Brain microvascular endothelial cell (primary cell): ENCODE measurements around the gene FAM111A.

Source experiments
- DNase-seq: peaks from one replicate; pipeline ENCODE4 v3.0.0-alpha.2; 2020
- H3K27ac ChIP-seq: fragments of 250-450 bp; sonication (Bioruptor Pico); 2 replicates; pipeline ENCODE4 v1.5.1; 2020; ENCODE audit warnings: mild to moderate bottlenecking, moderate library complexity
- H3K27me3 ChIP-seq: fragments of 250-450 bp; sonication (Bioruptor Pico); replicated peaks from 2 replicates; pipeline ENCODE4 v1.5.1; 2020; ENCODE audit warnings: mild to moderate bottlenecking
- H3K36me3 ChIP-seq: fragments of 250-450 bp; sonication (Bioruptor Pico); replicated peaks from 2 replicates; pipeline ENCODE4 v1.5.1; 2020; ENCODE audit warnings: mild to moderate bottlenecking
- H3K4me3 ChIP-seq: 2 replicates; pipeline ENCODE4 v1.5.1; 2011; ENCODE audit warnings: low read depth, mild to moderate bottlenecking, control low read depth, low read length, moderate library complexity
- in situ Hi-C: cut with HindIII; loops from 2 replicates; pipeline ENCODE4 v1.10.0; 2017; ENCODE audit warnings: low sequenced_read_pairs, low pct_ligation_motif_present
- TF ChIP-seq, protein P1 (sequence below): IDR thresholded peaks from 2 replicates; pipeline ENCODE4 v1.5.1; 2011; ENCODE audit warnings: low read depth, mild to moderate bottlenecking, moderate library complexity, low read length, control low read depth, inconsistent platforms; ENCODE audit errors: missing control alignments

The FAM111A gene

DNA sequence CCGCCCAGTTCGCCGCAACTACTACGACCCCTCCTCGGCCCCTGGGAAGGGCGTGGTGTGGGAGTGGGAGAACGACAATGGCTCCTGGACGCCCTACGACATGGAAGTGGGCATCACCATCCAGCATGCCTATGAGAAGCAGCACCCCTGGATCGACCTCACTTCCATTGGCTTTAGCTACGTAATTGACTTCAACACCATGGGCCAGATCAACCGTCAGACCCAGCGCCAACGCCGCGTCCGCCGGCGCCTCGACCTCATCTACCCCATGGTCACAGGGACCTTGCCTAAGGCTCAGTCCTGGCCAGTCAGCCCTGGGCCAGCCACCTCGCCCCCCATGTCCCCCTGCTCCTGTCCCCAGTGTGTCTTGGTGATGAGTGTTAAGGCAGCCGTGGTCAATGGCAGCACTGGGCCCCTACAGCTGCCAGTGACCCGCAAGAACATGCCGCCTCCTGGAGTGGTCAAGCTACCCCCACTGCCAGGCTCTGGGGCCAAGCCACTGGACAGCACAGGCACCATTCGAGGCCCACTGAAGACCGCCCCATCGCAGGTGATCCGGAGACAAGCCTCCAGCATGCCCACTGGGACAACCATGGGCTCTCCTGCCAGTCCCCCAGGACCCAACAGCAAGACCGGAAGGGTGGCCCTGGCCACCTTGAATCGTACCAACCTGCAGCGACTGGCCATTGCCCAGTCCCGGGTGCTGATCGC lies 39.2 kb downstream of the FAM111A start:
- no peaks in the 10 kb centered on the region for H3K36me3 ChIP-seq
- in situ Hi-C loops = no loop called here
- no peaks in the 10 kb centered on the region for H3K27me3 ChIP-seq
- no peak overlapping the region for H3K27ac ChIP-seq
- no peak for DNase-seq
- H3K4me3 ChIP-seq = no peak overlapping the region
- TF ChIP-seq, protein P1, sequence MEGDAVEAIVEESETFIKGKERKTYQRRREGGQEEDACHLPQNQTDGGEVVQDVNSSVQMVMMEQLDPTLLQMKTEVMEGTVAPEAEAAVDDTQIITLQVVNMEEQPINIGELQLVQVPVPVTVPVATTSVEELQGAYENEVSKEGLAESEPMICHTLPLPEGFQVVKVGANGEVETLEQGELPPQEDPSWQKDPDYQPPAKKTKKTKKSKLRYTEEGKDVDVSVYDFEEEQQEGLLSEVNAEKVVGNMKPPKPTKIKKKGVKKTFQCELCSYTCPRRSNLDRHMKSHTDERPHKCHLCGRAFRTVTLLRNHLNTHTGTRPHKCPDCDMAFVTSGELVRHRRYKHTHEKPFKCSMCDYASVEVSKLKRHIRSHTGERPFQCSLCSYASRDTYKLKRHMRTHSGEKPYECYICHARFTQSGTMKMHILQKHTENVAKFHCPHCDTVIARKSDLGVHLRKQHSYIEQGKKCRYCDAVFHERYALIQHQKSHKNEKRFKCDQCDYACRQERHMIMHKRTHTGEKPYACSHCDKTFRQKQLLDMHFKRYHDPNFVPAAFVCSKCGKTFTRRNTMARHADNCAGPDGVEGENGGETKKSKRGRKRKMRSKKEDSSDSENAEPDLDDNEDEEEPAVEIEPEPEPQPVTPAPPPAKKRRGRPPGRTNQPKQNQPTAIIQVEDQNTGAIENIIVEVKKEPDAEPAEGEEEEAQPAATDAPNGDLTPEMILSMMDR = no peak

- Histone ChIP-seq H3K4me3 (no peak overlapping the region), H3K27ac (no peak overlapping the region), H3K36me3 (no peaks in the 10 kb centered on the region), H3K27me3 (no peaks in the 10 kb centered on the region)
- in situ Hi-C loops = no loop called here
- DNase-seq = no peak
- TF ChIP-seq, protein P1 = peak; percentile 34
Measured at GRCh38 chr11:59182457-59183151, 39.9 kb downstream of the FAM111A start.

GRCh38 chr11:59183771-59184170 lies 41.1 kb downstream of the FAM111A start:
- no peak overlapping the region for H3K4me3 ChIP-seq
- TF ChIP-seq, protein P1 = no peak
- H3K27ac ChIP-seq = no peak overlapping the region
- in situ Hi-C loops = no loop called here
- H3K27me3 ChIP-seq = no peaks in the 10 kb centered on the region
- no peaks in the 10 kb centered on the region for H3K36me3 ChIP-seq
- no peak for DNase-seq

DNA sequence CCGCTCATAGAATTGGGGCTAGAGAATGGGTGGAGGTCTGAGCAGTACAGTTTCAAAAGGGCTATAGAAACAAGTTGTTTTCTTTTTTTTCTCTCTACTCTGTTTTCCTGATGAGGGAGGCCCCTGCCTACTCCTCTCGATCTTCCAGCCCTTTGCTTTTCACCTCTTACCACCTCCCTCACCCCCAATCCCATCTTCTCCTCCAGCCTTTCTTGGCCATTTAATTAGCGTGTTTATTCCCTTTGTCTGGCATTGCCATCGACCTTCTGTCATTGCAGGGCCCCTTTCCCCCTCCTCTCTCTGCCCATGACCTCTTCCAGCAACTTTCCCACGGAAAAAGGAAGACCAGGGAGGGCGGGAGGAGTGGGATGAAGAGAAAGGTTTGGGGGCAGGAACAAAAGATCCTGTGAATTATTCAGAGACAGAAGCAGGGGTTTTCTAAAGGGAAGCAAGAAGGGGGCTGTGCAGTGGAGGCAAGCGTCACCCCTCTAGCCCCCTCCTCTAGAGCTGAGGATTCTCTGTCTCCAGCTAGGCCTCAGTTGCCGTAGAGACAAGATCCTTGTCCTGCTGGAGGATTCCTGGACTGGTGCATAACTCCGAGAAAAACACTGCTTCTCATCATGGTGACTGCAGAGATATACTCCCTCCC lies 42.2 kb downstream of the FAM111A start:
- TF ChIP-seq, protein P1 = no peak
- H3K36me3 ChIP-seq = no peaks in the 10 kb centered on the region
- in situ Hi-C loops = no loop called here
- no peak overlapping the region for H3K4me3 ChIP-seq
- DNase-seq = no peak
- no peaks in the 10 kb centered on the region for H3K27me3 ChIP-seq
- no peak overlapping the region for H3K27ac ChIP-seq

DNA sequence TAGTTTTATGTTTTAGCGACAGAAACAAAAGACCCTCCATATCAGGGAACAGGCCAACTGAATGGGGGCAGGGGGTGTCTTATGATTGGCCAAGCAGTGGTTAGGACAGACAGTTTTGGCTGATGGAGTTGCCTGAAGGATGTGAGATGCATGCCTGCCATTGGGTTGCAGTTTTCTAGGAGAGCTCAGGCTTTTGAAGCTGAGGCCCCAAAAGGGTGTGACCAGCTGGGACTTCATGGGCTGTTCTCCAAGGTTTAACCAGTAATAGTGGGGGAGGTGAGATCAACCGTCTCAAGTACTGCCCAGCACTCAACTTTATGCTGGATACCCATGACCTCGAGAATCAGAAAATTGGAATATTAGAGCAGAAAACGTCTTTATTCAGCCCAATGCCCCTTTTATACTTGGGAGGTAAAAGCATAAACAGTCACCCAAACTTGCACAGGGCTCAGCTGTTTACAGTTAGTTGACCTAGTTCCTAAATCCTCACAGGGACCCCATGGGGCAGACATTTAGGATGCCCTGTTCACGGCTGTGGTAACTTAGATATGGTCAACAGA lies 42.8 kb downstream of the FAM111A start:
- TF ChIP-seq, protein P1 = no peak
- in situ Hi-C loops = no loop called here

More for the DNA sequence above, 42.8 kb downstream of the FAM111A start:
- Histone ChIP-seq H3K27me3 (no peaks in the 10 kb centered on the region), H3K4me3 (no peak overlapping the region), H3K36me3 (no peaks in the 10 kb centered on the region), H3K27ac (no peak overlapping the region)
- no peak for DNase-seq
